KMS-11 (cell line): ENCODE measurements around the gene PHKB.

Experiments used
- H2AFZ ChIP-seq: fragments of 200-600 bp; sonication (generic); 2 replicates; pipeline ENCODE4 v1.6.1; 2016; ENCODE audit warnings: antibody characterized with exemption, mixed run types, low read depth
- H3K27ac ChIP-seq: fragments of 200-600 bp; sonication (generic); 2 replicates; pipeline ENCODE4 v1.6.1; 2016; ENCODE audit warnings: mild to moderate bottlenecking, mixed run types
- H3K27me3 ChIP-seq: fragments of 200-600 bp; sonication (generic); 2 replicates; pipeline ENCODE4 v1.6.1; 2017; ENCODE audit warnings: mild to moderate bottlenecking, low read depth, mixed run types, moderate library complexity; ENCODE audit not compliant: insufficient read depth
- H3K36me3 ChIP-seq: fragments of 200-600 bp; sonication (generic); 2 replicates; pipeline ENCODE4 v1.6.1; 2017; ENCODE audit warnings: mild to moderate bottlenecking, mixed run types; ENCODE audit not compliant: insufficient read depth
- H3K4me1 ChIP-seq: fragments of 200-600 bp; sonication (generic); 2 replicates; pipeline ENCODE4 v1.6.1; 2016; ENCODE audit warnings: mild to moderate bottlenecking, low read depth, mixed run types; ENCODE audit not compliant: poor library complexity, severe bottlenecking
- H3K4me2 ChIP-seq: fragments of 200-600 bp; sonication (generic); 2 replicates; pipeline ENCODE4 v1.7.0; 2016; ENCODE audit warnings: mild to moderate bottlenecking, mixed run types
- H3K4me3 ChIP-seq: fragments of 200-600 bp; sonication (generic); IDR thresholded peaks from 2 replicates; pipeline ENCODE4 v1.6.1; 2017; ENCODE audit warnings: low read depth, low read length, mixed read lengths; ENCODE audit not compliant: insufficient read depth
- H3K79me2 ChIP-seq: fragments of 200-600 bp; sonication (generic); 2 replicates; pipeline ENCODE4 v1.6.1; 2016; ENCODE audit warnings: low read depth, mixed run types; ENCODE audit not compliant: insufficient read depth
- H3K9ac ChIP-seq: fragments of 200-600 bp; sonication (generic); 2 replicates; pipeline ENCODE4 v1.6.1; 2016; ENCODE audit warnings: mild to moderate bottlenecking, mixed run types
- H4K20me1 ChIP-seq: fragments of 200-600 bp; sonication (generic); 2 replicates; pipeline ENCODE4 v1.6.1; 2016; ENCODE audit warnings: mild to moderate bottlenecking, mixed run types; ENCODE audit not compliant: insufficient read depth
- TF ChIP-seq, protein P1 (sequence below): fragments of 200-600 bp; sonication (generic); conservative IDR thresholded peaks from 2 replicates; pipeline ENCODE4 v1.6.1; 2017; ENCODE audit warnings: low read depth, mild to moderate bottlenecking, antibody characterized with exemption, low read length, moderate library complexity, mixed read lengths

The PHKB gene

DNA sequence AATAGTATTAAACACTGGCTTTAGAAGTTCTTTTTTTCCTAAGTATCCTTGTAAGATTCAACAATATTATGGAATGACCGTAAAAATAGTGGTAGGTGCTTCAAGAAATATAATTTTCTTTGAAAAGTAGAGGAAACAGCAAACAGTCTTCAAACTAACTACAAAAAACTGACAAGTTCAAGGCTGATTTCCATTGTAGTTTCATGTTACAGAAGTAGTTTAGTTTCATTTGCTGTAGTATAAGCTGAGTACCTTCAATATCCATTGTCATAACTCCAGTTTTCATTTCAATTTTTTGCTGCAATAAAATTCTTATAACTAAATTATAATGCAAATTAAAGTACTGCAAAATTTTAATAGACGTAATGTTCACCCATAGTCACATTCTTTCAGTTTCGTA, 19.3 kb downstream of the PHKB start:
- no peaks in the 10 kb centered on the region for H3K36me3 ChIP-seq
- no peak overlapping the region for H3K4me2 ChIP-seq
- no peak overlapping the region for H2AFZ ChIP-seq
- H3K79me2 ChIP-seq: no peaks in the 10 kb centered on the region
- H3K27me3 ChIP-seq: no peaks in the 10 kb centered on the region
- H3K4me1 ChIP-seq: peaks cover 11% of the 10 kb centered on the region
- no peak overlapping the region for H3K9ac ChIP-seq
- TF ChIP-seq, protein P1, sequence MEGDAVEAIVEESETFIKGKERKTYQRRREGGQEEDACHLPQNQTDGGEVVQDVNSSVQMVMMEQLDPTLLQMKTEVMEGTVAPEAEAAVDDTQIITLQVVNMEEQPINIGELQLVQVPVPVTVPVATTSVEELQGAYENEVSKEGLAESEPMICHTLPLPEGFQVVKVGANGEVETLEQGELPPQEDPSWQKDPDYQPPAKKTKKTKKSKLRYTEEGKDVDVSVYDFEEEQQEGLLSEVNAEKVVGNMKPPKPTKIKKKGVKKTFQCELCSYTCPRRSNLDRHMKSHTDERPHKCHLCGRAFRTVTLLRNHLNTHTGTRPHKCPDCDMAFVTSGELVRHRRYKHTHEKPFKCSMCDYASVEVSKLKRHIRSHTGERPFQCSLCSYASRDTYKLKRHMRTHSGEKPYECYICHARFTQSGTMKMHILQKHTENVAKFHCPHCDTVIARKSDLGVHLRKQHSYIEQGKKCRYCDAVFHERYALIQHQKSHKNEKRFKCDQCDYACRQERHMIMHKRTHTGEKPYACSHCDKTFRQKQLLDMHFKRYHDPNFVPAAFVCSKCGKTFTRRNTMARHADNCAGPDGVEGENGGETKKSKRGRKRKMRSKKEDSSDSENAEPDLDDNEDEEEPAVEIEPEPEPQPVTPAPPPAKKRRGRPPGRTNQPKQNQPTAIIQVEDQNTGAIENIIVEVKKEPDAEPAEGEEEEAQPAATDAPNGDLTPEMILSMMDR: no peak
- H3K4me3 ChIP-seq: no peak overlapping the region
- no peaks in the 10 kb centered on the region for H4K20me1 ChIP-seq
- H3K27ac ChIP-seq: no peak overlapping the region

DNA sequence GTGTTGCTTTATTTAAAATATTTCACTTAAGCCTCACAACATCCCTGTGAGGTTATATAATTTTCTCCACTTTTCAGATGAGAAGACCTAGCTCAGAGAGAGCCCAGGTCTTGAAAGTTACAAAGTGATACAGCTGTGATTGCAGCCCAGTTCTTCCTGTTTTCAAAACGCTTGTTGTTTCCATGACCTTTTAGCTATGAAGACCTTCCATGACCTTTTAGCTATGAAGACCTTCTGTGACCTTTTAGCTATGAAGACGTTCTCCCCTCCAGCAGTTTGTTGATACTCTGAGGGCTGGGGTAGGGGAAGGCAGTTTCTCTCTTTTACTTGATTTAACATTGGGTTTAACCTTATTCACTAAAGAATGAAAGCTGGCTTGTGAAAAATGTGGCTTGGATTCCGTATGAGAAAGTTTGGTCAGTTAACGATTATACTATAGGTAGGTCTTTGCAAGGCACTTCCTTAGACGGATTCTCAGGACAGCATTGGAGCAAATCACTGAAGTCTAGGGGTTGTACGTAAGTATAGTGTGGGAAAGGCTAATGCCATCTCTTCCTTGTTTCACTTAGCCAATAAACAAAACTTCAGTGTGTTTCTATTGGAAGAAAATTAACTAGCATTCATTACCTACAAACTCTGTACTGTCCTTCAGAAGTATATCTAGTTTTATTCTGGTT, 20.7 kb downstream of the PHKB start:
- TF ChIP-seq, protein P1: no peak
- peaks cover 11% of the 10 kb centered on the region for H3K4me1 ChIP-seq
- no peak overlapping the region for H3K4me2 ChIP-seq
- no peak overlapping the region for H3K9ac ChIP-seq
- H3K36me3 ChIP-seq: no peaks in the 10 kb centered on the region
- H3K27me3 ChIP-seq: no peaks in the 10 kb centered on the region
- H3K4me3 ChIP-seq: no peak overlapping the region
- no peak overlapping the region for H2AFZ ChIP-seq
- H4K20me1 ChIP-seq: no peaks in the 10 kb centered on the region
- H3K79me2 ChIP-seq: no peaks in the 10 kb centered on the region
- no peak overlapping the region for H3K27ac ChIP-seq

DNA sequence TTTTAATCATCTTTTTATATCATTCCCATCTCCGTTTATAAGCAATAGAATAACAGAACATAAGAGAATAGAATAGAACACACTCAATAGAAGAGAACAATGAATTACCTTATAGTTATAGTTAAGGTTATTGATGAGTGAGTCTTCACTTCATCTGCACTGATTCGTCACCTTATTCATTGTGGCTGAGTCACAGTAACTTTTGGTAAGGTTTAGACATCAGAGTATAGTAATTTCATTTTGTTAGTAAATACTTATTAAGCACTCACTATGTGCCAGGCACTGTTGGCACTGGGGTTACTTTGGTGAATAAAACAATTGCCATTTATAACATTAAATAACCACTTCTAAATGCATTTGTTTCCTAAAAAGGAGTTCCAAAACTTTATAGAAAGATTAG, 22.5 kb downstream of the PHKB start:
- Histone ChIP-seq H4K20me1 (no peaks in the 10 kb centered on the region), H3K36me3 (no peaks in the 10 kb centered on the region)

DNA sequence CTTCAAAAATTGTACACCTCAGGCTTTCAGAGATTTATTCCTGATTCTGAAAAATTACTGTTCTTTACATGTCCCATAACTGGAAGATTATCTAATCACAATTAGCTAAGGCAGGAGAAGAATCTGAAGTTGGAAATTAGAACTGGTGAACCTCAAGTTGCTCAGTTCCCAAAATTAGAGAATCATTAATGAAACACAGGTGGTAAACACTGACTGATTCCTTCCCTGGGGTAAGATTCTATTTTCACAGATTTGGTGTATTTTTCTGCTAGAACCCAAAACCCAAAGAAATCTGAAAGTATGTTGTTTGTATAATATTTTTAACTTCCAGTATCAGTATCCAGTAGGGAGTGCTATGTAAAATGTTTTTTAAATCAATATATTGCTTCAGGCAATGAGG, 25.7 kb downstream of the PHKB start:
- Histone ChIP-seq H2AFZ (no peak overlapping the region), H3K4me2 (no peak overlapping the region)
- TF ChIP-seq, protein P1: no peak

More for the DNA sequence above, 22.5 kb downstream of the PHKB start:
- Histone ChIP-seq H3K9ac (no peak overlapping the region), H3K4me1 (peaks cover 11% of the 10 kb centered on the region), H3K4me3 (no peak overlapping the region), H3K4me2 (no peak overlapping the region), H3K27ac (no peak overlapping the region), H2AFZ (no peak overlapping the region), H3K27me3 (no peaks in the 10 kb centered on the region), H3K79me2 (no peaks in the 10 kb centered on the region)
- TF ChIP-seq, protein P1: no peak

More for the DNA sequence above, 25.7 kb downstream of the PHKB start:
- Histone ChIP-seq H3K9ac (no peak overlapping the region), H3K27me3 (no peaks in the 10 kb centered on the region), H3K4me1 (peaks cover 5% of the 10 kb centered on the region), H3K36me3 (no peaks in the 10 kb centered on the region), H4K20me1 (no peaks in the 10 kb centered on the region), H3K27ac (no peak overlapping the region), H3K79me2 (no peaks in the 10 kb centered on the region), H3K4me3 (no peak overlapping the region)
